IPS-20b (cell line): ENCODE measurements around the gene MLNR.

ENCODE experiments used
- H3K27ac ChIP-seq: one replicate; pipeline ENCODE4 v1.5.1; 2013; ENCODE audit warnings: low read length
- H3K27me3 ChIP-seq: 2 replicates; pipeline ENCODE4 v1.6.1; 2013; ENCODE audit warnings: mild to moderate bottlenecking, low read length, inconsistent platforms; ENCODE audit not compliant: insufficient read depth
- H3K36me3 ChIP-seq: 2 replicates; pipeline ENCODE4 v1.6.1; 2013; ENCODE audit warnings: low read depth, mild to moderate bottlenecking, inconsistent platforms, low read length, moderate library complexity; ENCODE audit not compliant: insufficient read depth
- H3K4me1 ChIP-seq: 2 replicates; pipeline ENCODE4 v1.6.1; 2013; ENCODE audit warnings: mild to moderate bottlenecking, control low read depth, inconsistent platforms, low read length, moderate library complexity; ENCODE audit not compliant: insufficient read depth
- H3K4me3 ChIP-seq: 2 replicates; pipeline ENCODE4 v1.5.1; 2013; ENCODE audit warnings: mild to moderate bottlenecking, low read length, inconsistent platforms
- H3K9ac ChIP-seq: 2 replicates; pipeline ENCODE4 v1.6.1; 2013; ENCODE audit warnings: low read depth, mild to moderate bottlenecking, inconsistent platforms, low read length, moderate library complexity
- H3K9me3 ChIP-seq: 2 replicates; pipeline ENCODE4 v1.6.1; 2013; ENCODE audit warnings: mild to moderate bottlenecking, low read depth, low read length, inconsistent platforms; ENCODE audit not compliant: insufficient read depth

The MLNR gene

GRCh38 chr13:49234741-49235140 lies 14.6 kb downstream of the MLNR start:
- no peak overlapping the region for H3K9ac ChIP-seq
- no peak overlapping the region for H3K4me3 ChIP-seq
- H3K36me3 ChIP-seq, result no peaks in the 10 kb centered on the region
- H3K4me1 ChIP-seq, result no peaks in the 10 kb centered on the region
- H3K27ac ChIP-seq, result no peak overlapping the region
- H3K9me3 ChIP-seq, result no peaks in the 10 kb centered on the region
- no peaks in the 10 kb centered on the region for H3K27me3 ChIP-seq

GRCh38 chr13:49235856-49236431 lies 15.8 kb downstream of the MLNR start:
- Histone ChIP-seq H3K9me3 (no peaks in the 10 kb centered on the region), H3K4me1 (no peaks in the 10 kb centered on the region), H3K4me3 (no peak overlapping the region), H3K9ac (no peak overlapping the region), H3K27ac (no peak overlapping the region), H3K36me3 (no peaks in the 10 kb centered on the region), H3K27me3 (no peaks in the 10 kb centered on the region)

- H3K9me3 ChIP-seq, result no peaks in the 10 kb centered on the region
Measured at GRCh38 chr13:49238621-49239020, 18.5 kb downstream of the MLNR start.

GRCh38 chr13:49240017-49240416 lies 19.9 kb downstream of the MLNR start:
- no peak overlapping the region for H3K27ac ChIP-seq
- H3K4me1 ChIP-seq, result no peaks in the 10 kb centered on the region
- H3K36me3 ChIP-seq, result no peaks in the 10 kb centered on the region
- H3K4me3 ChIP-seq, result no peak overlapping the region
- no peak overlapping the region for H3K9ac ChIP-seq
- no peaks in the 10 kb centered on the region for H3K9me3 ChIP-seq
- H3K27me3 ChIP-seq, result no peaks in the 10 kb centered on the region

More at GRCh38 chr13:49238621-49239020, 18.5 kb downstream of the MLNR start:
- no peaks in the 10 kb centered on the region for H3K4me1 ChIP-seq
- no peaks in the 10 kb centered on the region for H3K36me3 ChIP-seq
- H3K27me3 ChIP-seq, result no peaks in the 10 kb centered on the region
- no peak overlapping the region for H3K27ac ChIP-seq
- H3K4me3 ChIP-seq, result no peak overlapping the region
- H3K9ac ChIP-seq, result no peak overlapping the region

- Histone ChIP-seq H3K4me3 (no peak overlapping the region), H3K27ac (no peak overlapping the region), H3K27me3 (no peaks in the 10 kb centered on the region), H3K9ac (no peak overlapping the region), H3K4me1 (no peaks in the 10 kb centered on the region), H3K36me3 (no peaks in the 10 kb centered on the region), H3K9me3 (no peaks in the 10 kb centered on the region)
Measured at GRCh38 chr13:49241296-49241695, 21.2 kb downstream of the MLNR start.

GRCh38 chr13:49245101-49245500 lies 25.0 kb downstream of the MLNR start:
- H3K36me3 ChIP-seq, result no peaks in the 10 kb centered on the region
- no peaks in the 10 kb centered on the region for H3K9me3 ChIP-seq
- no peak overlapping the region for H3K27ac ChIP-seq
- H3K4me1 ChIP-seq, result peaks cover 6% of the 10 kb centered on the region
- no peaks in the 10 kb centered on the region for H3K27me3 ChIP-seq
- no peak overlapping the region for H3K4me3 ChIP-seq
- H3K9ac ChIP-seq, result no peak overlapping the region

GRCh38 chr13:49246850-49247642 lies 26.9 kb downstream of the MLNR start:
- Histone ChIP-seq H3K27me3 (no peaks in the 10 kb centered on the region), H3K36me3 (no peaks in the 10 kb centered on the region), H3K4me1 (peaks cover 6% of the 10 kb centered on the region), H3K4me3 (peak overlapping the region; percentile 73), H3K9ac (peak overlapping the region; percentile 62; the same call in 1 of the 2 replicates), H3K27ac (no peak overlapping the region), H3K9me3 (no peaks in the 10 kb centered on the region)

GRCh38 chr13:49247643-49248621 lies 27.8 kb downstream of the MLNR start, which contains the start of gene CDADC1:
TSS of gene CDADC1 (plus strand) at chr13:49247925. CDS start at chr13:49248038, 113 bp downstream.
- H3K4me3 ChIP-seq, result peak within 1 kb of the TSS; percentile 73
- no peaks in the 10 kb centered on the region for H3K36me3 ChIP-seq
- no peaks in the 10 kb centered on the region for H3K9me3 ChIP-seq
- peak within 1 kb of the TSS; percentile 77 for H3K9ac ChIP-seq
- H3K27ac ChIP-seq, result no peak within 1 kb of the TSS
- H3K4me1 ChIP-seq, result peaks cover 6% of the 10 kb centered on the region
- no peaks in the 10 kb centered on the region for H3K27me3 ChIP-seq

- Histone ChIP-seq H3K27ac (no peak overlapping the region), H3K4me3 (peak overlapping the region; percentile 73), H3K27me3 (no peaks in the 10 kb centered on the region), H3K9ac (peak overlapping the region; percentile 77), H3K4me1 (peaks cover 6% of the 10 kb centered on the region), H3K9me3 (no peaks in the 10 kb centered on the region), H3K36me3 (no peaks in the 10 kb centered on the region)
Measured at GRCh38 chr13:49248622-49249002, 28.5 kb downstream of the MLNR start.

GRCh38 chr13:49251326-49251725 lies 31.2 kb downstream of the MLNR start:
- H3K36me3 ChIP-seq, result peaks cover 8% of the 10 kb centered on the region; the same call in 1 of the 2 replicates
- no peak overlapping the region for H3K4me3 ChIP-seq
- H3K9me3 ChIP-seq, result no peaks in the 10 kb centered on the region
- H3K27me3 ChIP-seq, result no peaks in the 10 kb centered on the region
- H3K4me1 ChIP-seq, result peaks cover 6% of the 10 kb centered on the region
- H3K27ac ChIP-seq, result no peak overlapping the region
- no peak overlapping the region for H3K9ac ChIP-seq

- Histone ChIP-seq H3K36me3 (peaks cover 10% of the 10 kb centered on the region; the same call in 1 of the 2 replicates), H3K9ac (no peak overlapping the region), H3K4me3 (no peak overlapping the region), H3K27me3 (no peaks in the 10 kb centered on the region), H3K27ac (no peak overlapping the region), H3K4me1 (peaks cover 4% of the 10 kb centered on the region), H3K9me3 (no peaks in the 10 kb centered on the region)
Measured at GRCh38 chr13:49253310-49253709, 33.2 kb downstream of the MLNR start.
